ENCODE measurements around the gene PLA2G6.
"Not testable (repeated sequence)": the region's sequence is repeated elsewhere in the genome, so short reads cannot be mapped to it uniquely, and the experiment has no call there.

PLA2G6 gene

DNA sequence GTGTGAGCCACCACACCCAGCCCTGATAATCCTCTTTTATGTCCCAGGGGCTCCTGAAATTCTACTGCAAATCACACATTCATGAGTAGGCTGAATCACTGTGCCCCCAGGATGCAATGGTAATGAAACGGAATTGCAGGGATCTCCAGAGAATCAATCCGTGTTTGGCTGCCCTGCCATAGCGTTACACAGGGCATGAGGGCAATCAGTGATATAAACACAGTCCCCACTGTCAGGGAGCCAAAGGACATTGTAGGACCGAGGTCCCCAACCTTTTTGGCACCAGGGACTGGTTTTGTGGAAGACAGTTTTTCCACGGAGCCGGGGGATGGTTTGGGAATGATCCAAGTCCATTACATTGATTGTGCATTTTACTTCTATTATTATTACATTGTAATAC lies 9.0 kb upstream of the PLA2G6 start:
- TF ChIP-seq, protein P1, sequence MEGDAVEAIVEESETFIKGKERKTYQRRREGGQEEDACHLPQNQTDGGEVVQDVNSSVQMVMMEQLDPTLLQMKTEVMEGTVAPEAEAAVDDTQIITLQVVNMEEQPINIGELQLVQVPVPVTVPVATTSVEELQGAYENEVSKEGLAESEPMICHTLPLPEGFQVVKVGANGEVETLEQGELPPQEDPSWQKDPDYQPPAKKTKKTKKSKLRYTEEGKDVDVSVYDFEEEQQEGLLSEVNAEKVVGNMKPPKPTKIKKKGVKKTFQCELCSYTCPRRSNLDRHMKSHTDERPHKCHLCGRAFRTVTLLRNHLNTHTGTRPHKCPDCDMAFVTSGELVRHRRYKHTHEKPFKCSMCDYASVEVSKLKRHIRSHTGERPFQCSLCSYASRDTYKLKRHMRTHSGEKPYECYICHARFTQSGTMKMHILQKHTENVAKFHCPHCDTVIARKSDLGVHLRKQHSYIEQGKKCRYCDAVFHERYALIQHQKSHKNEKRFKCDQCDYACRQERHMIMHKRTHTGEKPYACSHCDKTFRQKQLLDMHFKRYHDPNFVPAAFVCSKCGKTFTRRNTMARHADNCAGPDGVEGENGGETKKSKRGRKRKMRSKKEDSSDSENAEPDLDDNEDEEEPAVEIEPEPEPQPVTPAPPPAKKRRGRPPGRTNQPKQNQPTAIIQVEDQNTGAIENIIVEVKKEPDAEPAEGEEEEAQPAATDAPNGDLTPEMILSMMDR (IDR thresholded peaks at IDR 0.05; ENCODE audit: extremely low read depth, insufficient read depth, missing control alignments), result no peak
- in situ Hi-C loops (cut with MboI; ENCODE audit: low pct_unique_long_range_greater_than_20kb, low sequenced_read_pairs, unreplicated experiment), result no loop called here
- no peak for DNase-seq (ENCODE audit: low spot score)

DNA sequence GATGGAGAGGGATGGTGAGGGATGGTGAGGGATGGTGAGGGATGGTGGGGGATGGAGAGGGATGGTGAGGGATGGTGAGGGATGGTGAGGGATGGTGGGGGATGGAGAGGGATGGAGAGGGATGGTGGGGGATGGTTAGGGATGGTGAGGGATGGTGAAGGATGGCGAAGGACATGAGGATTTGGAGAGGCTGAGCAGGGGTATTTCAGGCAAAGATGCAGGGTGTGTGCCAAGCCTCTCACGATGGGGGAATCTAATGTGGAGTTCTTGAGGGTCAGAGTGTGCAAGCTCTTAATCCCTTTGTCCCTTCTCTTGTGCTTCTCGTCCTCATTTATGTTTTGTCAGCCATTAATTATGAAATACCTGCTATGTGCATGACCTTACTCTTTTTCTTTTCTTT lies 7.5 kb upstream of the PLA2G6 start:
- no peak for DNase-seq (ENCODE audit: low spot score)
- TF ChIP-seq, protein P1 (IDR thresholded peaks at IDR 0.05; ENCODE audit: extremely low read depth, insufficient read depth, missing control alignments), result no peak
- in situ Hi-C loops (cut with MboI; ENCODE audit: low pct_unique_long_range_greater_than_20kb, low sequenced_read_pairs, unreplicated experiment), result no loop called here

DNA sequence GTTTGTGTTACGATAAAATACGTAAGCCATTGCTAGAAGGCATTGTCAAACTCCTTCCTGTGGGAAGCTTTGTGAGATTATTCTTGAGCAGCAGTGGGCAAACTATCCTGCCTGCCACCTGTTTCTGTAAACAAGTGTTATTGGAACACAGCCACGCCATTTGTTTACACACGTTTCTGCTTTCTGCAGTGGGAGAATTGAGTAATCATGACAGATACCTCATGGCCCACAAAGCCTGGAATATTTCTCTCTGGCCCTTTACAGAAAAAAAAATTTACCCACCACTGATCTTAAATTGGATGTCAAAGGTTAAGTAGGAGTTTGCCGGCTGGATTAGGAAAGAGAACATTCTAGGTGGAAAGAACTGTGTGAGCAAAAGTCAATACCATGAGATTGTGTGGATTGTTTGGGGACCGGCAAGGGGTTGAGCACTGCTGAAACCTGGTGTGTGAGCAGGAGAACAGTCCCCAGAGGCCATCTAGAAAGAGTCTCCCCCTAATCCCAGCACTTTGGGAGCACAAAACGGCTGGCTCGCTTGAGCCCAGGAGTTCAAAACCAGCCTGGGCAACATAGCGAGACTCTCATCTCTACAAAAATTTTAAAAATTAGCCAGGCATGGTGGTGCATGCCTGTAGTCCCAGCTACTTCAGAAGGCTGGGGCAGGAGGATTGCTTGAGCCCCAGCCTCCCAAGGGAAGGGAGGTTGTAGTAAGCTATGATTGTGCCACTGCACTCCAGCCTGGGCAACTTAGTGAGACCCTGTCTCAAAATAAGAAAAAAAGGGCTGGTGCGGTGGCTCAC lies 6.0 kb upstream of the PLA2G6 start:
- TF ChIP-seq, protein P1 (IDR thresholded peaks at IDR 0.05; ENCODE audit: extremely low read depth, insufficient read depth, missing control alignments), result no peak
- in situ Hi-C loops (cut with MboI; ENCODE audit: low pct_unique_long_range_greater_than_20kb, low sequenced_read_pairs, unreplicated experiment), result no loop called here
- DNase-seq (ENCODE audit: low spot score), result no peak

DNA sequence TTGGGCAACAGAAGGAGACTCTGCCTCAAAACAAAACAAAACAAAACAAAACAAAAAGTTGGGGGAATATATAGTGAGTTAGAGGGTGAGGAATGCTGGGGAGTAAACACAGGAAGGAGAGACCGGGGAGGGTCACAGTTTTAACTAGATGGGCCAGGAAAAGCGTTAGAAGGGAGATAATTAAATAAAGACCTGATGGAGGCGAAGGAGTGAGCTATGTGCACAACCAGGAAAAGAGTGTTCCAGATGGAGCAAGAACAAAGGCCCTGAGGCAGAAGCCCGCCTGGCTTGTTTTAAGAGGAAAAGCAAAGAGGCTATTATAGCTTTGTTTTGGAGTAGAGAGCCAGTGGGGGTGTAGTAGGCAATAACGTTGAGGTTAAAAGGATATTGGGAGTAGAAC lies 4.8 kb upstream of the PLA2G6 start:
- in situ Hi-C loops (cut with MboI; ENCODE audit: low pct_unique_long_range_greater_than_20kb, low sequenced_read_pairs, unreplicated experiment), result no loop called here
- no peak for DNase-seq (ENCODE audit: low spot score)
- TF ChIP-seq, protein P1 (IDR thresholded peaks at IDR 0.05; ENCODE audit: extremely low read depth, insufficient read depth, missing control alignments), result no peak

DNA sequence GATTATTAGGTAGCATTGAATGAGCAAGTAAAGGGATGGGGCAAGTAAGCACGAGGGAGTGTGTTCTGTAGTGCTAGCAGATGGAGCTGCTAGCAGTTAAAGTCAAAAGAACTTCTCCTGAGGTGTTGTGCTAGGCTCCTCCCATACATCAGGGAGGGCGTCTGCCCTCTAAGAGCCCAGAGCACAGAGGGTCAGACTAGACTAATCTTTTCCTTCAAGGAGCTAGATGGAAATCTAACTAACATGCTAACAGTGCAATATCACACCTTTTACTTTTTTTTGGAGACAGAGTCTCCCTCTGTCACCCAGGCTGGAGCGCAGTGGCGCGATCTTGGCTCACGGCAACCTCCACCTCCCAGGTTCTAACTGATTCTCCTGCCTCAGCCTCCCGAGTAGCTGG lies 3.2 kb upstream of the PLA2G6 start:
- in situ Hi-C loops (cut with MboI; ENCODE audit: low pct_unique_long_range_greater_than_20kb, low sequenced_read_pairs, unreplicated experiment), result no loop called here
- TF ChIP-seq, protein P1 (IDR thresholded peaks at IDR 0.05; ENCODE audit: extremely low read depth, insufficient read depth, missing control alignments), result no peak
- no peak for DNase-seq (ENCODE audit: low spot score)

DNA sequence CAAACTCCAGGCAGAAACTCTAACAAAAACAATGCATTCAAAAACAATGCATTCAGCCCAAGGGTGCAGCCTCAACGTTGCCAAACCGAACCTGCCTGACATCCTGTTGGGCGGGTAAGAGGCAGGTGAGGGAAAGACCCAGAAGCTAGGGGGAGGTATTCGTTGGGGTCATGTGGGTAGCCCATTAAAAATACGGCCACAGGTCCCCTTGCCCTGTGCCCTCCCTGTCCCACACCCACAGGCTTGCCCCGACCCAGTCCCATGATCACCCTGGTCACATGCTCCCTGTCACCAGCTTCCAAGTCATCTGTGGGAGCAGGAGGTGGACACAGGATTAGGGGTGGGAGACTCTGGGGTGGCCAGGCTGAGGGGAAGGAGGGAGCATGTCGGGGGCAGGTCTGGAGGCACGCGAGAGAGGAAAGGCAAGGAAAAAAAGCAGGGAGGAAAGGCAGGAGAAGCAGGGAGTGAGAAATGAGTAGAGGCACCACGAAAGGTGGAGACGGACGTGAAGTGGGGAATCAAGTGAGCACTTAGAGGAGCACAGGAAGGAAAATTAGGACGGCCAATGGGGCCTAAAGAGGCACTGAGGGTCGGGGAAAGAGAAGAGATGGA lies 683 bp downstream of the PLA2G6 start:
- TF ChIP-seq, protein P1 (IDR thresholded peaks at IDR 0.05; ENCODE audit: extremely low read depth, insufficient read depth, missing control alignments), result no peak
- no peak for DNase-seq (ENCODE audit: low spot score)
- in situ Hi-C loops (cut with MboI; ENCODE audit: low pct_unique_long_range_greater_than_20kb, low sequenced_read_pairs, unreplicated experiment), result no loop called here

DNA sequence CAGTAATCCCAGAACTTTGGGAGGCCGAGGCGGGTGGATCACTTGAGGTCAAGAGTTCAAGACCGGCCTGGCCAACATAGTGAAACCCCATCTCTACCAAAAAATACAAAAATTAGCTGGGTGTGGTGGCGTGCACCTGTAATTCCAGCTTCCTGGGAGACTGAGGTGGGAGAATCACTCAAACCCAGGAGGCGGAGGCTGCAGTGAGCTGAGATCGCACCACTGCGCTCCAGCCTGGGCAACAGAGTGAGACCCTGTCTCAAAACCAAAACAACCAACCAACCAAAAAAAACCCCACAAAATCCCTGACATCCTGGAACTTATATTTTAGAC lies 3.1 kb downstream of the PLA2G6 start:
- DNase-seq (ENCODE audit: low spot score); in situ Hi-C loops (cut with MboI; ENCODE audit: low pct_unique_long_range_greater_than_20kb, low sequenced_read_pairs, unreplicated experiment): not testable (repeated sequence)
